HFF-Myc (cell line): Measurements from ENCODE around the gene BSG.

Experiments used
- DNase-seq: peaks from one replicate; pipeline ENCODE4 v3.0.0-alpha.2; 2011; ENCODE audit warnings: low read depth; ENCODE audit errors: extremely low read depth
- H3K4me3 ChIP-seq: replicated peaks from 2 replicates; pipeline ENCODE4 v1.5.1; 2011; ENCODE audit warnings: low read depth, mild to moderate bottlenecking, control low read depth, low read length
- CTCF ChIP-seq: IDR thresholded peaks from 2 replicates; pipeline ENCODE4 v1.5.1; 2012; ENCODE audit warnings: mild to moderate bottlenecking, low read depth, low read length, control low read depth; ENCODE audit errors: missing control alignments

Gene BSG

GRCh38 chr19:572140-572742 lies at the start of gene BSG:
TSS of gene BSG (plus strand) at chr19:572596. CDS start at chr19:572635, 39 bp downstream.
- peak within 1 kb of the TSS; percentile 99 for H3K4me3 ChIP-seq
- no peak for TF ChIP-seq CTCF
- DNase-seq: peak; percentile 92

DNA sequence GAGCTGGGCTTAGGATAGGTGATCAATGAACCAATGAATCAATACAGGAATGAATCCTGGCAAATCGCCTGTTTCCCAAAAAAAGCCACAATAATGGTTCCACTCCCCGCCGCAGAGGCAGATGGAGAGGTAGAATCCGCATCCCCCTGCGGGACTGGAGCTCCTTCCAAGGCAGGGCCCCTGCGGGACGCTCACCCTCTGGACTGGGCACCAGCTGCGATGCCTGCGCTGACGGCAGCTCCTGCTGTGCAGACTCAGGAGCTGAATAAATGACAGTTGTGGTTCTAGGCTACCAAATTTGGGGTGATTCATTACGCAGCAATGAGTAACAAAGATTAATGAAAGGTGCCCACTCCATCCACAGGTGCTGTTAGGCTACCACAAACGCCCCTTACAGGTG lies 49.7 kb upstream of the BSG start:
- no peak for TF ChIP-seq CTCF
- H3K4me3 ChIP-seq: no peak overlapping the region
- DNase-seq: no peak

- no peak overlapping the region for H3K4me3 ChIP-seq
- TF ChIP-seq CTCF: no peak
- DNase-seq: no peak
Observed at GRCh38 chr19:524062-524674, 48.2 kb upstream of the BSG start.

DNA sequence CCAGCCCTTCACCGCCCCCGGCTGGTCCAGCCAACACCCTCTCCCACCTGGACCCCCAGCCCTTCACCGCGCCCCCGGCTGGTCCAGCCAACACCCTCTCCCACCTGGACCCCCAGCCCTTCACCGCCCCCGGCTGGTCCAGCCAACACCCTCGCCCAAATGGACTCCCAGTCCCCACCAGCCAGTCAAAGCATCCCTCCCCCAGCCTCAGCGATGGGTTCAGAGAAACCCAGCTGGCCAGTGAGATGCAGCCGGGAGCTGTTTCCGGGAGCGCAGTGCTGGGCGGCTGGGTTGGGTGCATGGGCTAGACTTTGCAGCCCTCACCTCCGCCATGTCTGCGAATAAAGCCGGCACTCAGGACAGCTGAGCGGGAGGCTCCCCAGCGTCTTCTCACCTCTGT lies 47.4 kb upstream of the BSG start:
- no peak for TF ChIP-seq CTCF
- no peak for DNase-seq
- H3K4me3 ChIP-seq: no peak overlapping the region

DNA sequence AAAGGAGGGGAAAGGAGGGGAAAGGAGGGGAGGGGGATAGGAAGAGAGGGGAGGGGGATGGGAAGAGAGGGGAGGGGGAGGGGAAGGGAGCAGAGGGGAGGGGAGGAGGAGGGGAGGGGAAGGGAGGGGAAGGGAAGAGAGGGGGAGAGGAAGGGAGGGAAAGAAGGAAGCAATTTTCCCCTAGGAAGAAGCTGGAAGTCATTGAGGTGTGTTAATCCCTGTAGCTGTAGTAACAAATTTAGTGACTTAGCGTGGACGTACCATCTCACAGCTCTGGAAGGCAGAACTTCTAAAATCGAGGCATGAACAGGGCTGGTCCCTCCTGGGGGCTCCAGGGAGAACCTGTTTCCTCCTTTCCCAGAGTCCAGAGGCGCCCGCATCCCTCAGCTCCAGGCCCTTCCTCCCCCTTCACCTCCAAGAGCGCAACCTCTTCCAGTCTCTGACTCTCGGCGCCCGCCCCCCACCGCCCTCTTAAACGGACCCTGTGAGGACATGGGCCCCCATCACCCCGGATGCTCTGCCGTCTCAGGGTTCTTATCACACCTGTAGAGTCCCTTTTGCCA lies 46.5 kb upstream of the BSG start:
- TF ChIP-seq CTCF: no peak
- DNase-seq: no peak

GRCh38 chr19:530134-531008 lies 42.0 kb upstream of the BSG start:
- DNase-seq: no peak
- peak overlapping the region; percentile 56 for H3K4me3 ChIP-seq
- TF ChIP-seq CTCF: no peak

More for the DNA sequence above, 46.5 kb upstream of the BSG start:
- no peak overlapping the region for H3K4me3 ChIP-seq
